ENCODE measurements around the gene GINS1.
"Not testable (repeated sequence)": the region's sequence is repeated elsewhere in the genome, so short reads cannot be mapped to it uniquely, and the experiment has no call there.

The GINS1 gene

GRCh38 chr20:25389401-25389857 is 18.0 kb upstream of the GINS1 start:
- no peak for DNase-seq
- intact Hi-C loops (cut with DNase I): no loop called here

- DNase-seq: peak in 8 of 10 donors; percentile 19 to 91 (median 36)
- intact Hi-C loops (cut with DNase I): loop anchor here (5.0 kb wide), 1 partner anchor 193 kb away; the partner anchor contains the start of gene ENTPD6
Observed at GRCh38 chr20:25389858-25390537, 17.5 kb upstream of the GINS1 start.

DNA sequence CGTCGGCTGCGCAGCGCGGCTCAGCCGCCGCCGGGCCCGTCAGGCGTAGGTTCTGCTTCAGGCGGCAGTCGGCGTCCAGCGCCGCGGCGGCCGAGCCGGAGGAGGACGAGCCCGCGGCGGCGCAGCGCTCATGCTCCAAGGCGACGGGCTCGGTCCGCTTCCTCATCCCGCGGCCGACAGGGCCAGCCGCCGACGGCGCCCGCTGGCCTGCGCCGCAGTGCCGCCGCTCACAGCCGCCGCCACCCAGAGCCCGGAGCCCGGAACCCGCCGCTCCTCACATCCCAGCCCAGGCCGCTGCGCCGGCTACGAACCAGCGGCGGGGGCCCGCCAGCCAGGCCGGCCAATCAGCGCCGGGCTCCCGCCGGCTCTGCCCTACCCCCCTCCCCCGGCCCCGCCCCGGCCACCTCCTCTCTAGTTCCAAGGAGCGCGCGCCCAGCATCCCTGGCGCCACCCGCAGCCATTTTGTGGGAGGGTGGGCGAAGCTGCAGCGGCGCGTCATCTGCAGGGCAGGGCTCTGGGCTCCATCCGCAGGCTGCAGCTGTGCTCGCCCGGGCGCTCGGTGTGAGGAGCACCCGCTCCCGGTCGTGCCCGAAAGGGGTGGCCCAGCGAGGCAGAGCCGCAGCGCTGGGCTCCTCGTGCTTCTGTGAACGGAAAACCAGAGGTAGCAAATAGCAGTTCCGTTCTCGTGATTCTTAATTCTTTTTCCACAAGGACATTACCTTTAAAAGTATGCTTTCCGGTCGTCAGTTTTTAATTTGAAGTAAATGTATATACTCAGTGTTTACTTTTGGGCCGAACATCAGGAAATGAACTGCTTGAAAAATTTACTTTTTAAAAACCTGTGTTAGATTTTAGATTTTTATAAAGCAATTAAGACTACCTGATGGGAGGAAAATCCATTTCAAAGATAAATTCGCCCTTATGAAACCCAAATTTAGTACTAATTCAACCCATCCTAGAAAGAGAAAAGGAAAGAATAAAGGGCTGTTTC is 16.6 kb upstream of the GINS1 start, which contains the start of gene ABHD12:
TSS of gene ABHD12 (minus strand) at position 298 of the 991 bp plus-strand sequence. CDS start at position 166, 132 bp downstream.
- DNase-seq: peak; percentile 92 to 99 (median 96)
- intact Hi-C loops (cut with DNase I): loop anchor here (5.0 kb wide), 1 partner anchor 194 kb away; the partner anchor contains the start of gene ENTPD6

DNA sequence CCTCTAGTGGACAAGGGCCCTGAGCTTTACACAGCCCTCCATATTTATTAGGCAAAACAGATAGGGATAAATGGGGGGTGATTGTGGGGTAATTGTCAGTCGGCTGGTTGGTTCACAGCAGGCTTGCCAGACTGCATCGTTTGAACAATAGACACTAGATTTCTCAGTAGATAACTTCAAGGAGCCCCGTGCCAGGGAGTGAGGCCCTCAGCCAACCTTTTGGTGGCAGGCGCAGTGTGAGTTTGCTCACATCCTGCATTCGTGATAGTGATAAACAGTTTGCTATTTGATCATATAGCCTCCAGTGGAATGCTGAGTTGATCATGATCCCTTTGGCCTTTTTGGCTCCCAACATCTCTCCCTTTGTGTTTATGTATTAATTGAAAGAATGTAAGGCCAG is 13.2 kb upstream of the GINS1 start:
- intact Hi-C loops (cut with DNase I): loop anchor here (5.0 kb wide), 1 partner anchor 197 kb away; the partner anchor contains the start of gene ENTPD6
- DNase-seq: peak in 2 of 10 donors; percentile 19 to 78

- intact Hi-C loops (cut with DNase I): loop anchor here (5.0 kb wide), 3 partner anchors 148 to 398 kb away; partner anchors contain the start of genes ENTPD6 and PYGB
- DNase-seq: peak in 1 of 10 donors; percentile 16
Observed at GRCh38 chr20:25394996-25395395, 12.5 kb upstream of the GINS1 start.

DNA sequence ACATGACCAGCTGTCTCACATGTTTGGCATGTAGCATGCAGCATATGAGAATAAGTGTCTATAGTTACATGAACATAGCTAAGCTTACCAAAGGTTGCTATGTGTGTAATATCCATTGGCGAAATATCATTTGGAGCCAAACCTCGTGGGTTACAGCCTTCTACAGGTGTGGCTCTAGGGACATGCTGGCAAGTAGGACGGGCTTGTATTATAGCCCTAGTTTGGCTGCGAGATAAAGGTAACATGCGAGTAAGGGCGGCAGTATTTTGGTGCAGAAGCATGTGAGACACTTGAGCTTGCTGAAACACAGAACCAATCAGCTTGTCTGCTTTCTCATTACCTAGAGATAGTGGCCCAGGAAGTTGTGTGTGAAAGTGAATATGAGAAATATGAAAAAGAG is 10.4 kb upstream of the GINS1 start:
- intact Hi-C loops (cut with DNase I): loop anchor here (5.0 kb wide), 2 partner anchors 150 to 400 kb away; partner anchors contain the start of gene PYGB
- DNase-seq: peak in 1 of 10 donors; percentile 40

GRCh38 chr20:25397821-25398220 is 9.7 kb upstream of the GINS1 start:
- DNase-seq: no peak
- intact Hi-C loops (cut with DNase I): loop anchor here (2.0 to 5.0 kb wide), 3 partner anchors 61 to 401 kb away; partner anchors contain the start of gene PYGB

DNA sequence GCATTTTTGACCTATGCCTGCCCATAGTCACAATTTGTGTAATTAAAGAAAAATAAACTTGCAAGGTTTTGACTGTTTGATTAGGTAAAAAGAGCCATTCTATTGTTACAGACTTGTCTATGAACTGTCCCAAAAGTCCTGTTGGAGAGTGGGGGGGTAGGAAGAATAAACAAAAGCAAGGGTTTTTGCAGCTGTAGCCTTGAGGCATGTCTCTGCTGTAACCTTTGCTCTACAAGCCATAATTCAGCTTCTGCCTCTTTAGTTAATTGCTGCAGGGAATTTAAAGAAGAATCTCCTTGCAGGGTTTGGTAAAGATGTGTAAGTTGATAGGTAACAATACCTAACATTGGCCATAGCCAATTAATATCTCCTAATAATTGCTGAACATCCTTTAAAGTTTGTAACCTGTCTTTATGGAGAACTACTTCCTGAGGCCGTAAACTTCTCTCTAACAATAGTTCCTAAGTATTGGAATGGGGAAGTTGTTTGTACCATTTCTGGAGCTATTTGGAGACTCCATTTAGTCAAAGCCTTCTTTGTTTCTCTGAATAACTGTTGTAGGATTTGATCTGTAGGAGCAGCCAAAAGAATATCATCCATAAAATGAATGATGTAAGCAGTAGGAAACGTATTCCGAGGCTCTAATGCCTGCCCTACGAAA is 9.0 kb upstream of the GINS1 start:
- intact Hi-C loops (cut with DNase I): loop anchor here (1.0 to 5.0 kb wide), 4 partner anchors 62 to 401 kb away; partner anchors contain the start of gene PYGB
- DNase-seq: no peak

GRCh38 chr20:25399037-25399430 is 8.4 kb upstream of the GINS1 start:
- peak in 4 of 10 donors; percentile 17 to 77 (median 33) for DNase-seq
- intact Hi-C loops (cut with DNase I): loop anchor here (1.0 to 5.0 kb wide), 4 partner anchors 62 to 402 kb away; partner anchors contain the start of gene PYGB

GRCh38 chr20:25400291-25400732 is 7.2 kb upstream of the GINS1 start:
- DNase-seq: not testable (repeated sequence)
- intact Hi-C loops (cut with DNase I): loop anchor here (10.0 kb wide), 1 partner anchor 224 kb away; the partner anchor contains the start of gene NANP

- no peak for DNase-seq
- intact Hi-C loops (cut with DNase I): loop anchor here (10.0 kb wide), 1 partner anchor 222 kb away; the partner anchor contains the start of gene NANP
Observed at GRCh38 chr20:25402583-25402982, 4.9 kb upstream of the GINS1 start.

DNA sequence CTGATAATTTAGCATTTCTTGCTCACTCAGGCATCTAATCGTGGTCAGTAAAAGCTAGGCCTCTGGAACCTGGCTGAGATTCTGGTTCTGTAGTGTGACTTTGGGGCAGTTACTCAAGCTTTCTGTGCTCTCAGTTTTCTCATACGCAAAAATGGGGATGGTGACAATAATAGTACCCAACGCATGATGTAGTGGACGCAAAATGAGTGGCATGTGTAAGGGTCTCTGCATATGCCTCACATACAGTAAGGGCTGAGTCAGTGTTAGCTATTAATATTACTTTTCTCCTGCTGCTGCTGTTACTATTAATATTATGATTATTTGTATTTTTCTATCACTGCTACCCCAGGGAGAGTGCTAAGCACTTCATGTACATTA is 686 bp downstream of the GINS1 start:
- intact Hi-C loops (cut with DNase I): loop anchor here (5.0 to 10.0 kb wide), 2 partner anchors 211 to 217 kb away; partner anchors contain the start of genes ENTPD6 and NANP
- DNase-seq: no peak

DNA sequence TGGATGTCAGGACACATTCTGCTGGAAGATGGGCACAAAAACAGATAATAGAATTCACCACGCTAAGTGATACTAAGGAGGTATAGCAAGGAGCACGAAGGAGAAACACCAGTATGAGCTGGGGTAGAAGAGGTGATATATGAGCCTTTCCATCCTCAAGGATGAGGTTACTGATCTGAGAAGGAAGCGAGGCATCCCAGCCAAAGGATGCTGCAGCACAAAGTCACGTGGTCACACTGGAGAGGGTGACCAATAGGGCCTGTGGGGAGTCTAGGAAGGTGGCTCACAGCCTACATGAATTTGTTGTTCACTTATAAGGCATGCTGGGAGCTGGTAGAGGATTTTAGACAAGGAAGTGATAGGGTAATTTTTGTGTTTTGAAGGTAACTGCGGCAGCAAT is 1.4 kb downstream of the GINS1 start:
- intact Hi-C loops (cut with DNase I): loop anchor here (5.0 to 10.0 kb wide), 2 partner anchors 212 to 216 kb away; partner anchors contain the start of genes ENTPD6 and NANP
- no peak for DNase-seq

- intact Hi-C loops (cut with DNase I): no loop called here
- no peak for DNase-seq
Observed at GRCh38 chr20:25418776-25419175, 11.3 kb downstream of the GINS1 start.

DNA sequence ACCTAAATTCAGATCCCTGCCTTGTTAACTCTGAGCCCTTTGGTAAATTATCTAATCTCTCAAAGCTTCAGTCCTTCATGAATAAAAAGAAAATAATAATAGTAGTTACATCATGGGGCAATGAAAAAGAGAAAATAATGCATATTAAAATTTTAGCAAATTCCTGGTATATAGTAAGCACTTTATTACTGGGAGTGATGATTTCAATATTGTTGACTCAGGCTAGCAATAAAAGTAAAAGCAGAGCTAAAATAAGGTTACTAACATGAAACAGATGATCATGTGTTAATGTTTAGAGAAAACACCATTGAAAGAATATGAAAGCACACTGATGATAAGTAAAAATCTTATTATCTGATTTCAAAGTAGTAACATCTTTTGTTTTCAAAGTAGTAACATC is 13.6 kb downstream of the GINS1 start:
- intact Hi-C loops (cut with DNase I): no loop called here
- no peak for DNase-seq

- DNase-seq: no peak
- intact Hi-C loops (cut with DNase I): no loop called here
Observed at GRCh38 chr20:25422032-25422431, 14.6 kb downstream of the GINS1 start.

DNA sequence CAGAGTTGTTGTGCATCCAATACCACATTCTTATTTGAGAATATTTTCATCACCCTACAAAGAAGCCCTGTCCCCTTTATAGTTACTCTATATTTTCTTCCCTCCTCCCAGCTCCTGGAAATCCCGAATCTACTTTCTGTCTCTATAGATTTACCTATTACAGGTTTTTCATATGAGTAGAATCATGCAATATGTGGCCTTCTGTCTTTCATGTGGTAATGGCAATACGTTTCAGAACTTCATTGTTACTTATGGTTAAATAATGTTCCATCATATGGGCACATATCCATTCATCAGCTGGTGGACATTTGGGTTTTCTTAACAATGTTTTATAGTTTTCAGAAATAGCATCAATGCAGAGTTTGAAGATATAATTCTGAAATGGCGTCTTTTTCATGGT is 17.1 kb downstream of the GINS1 start:
- no peak for DNase-seq
- intact Hi-C loops (cut with DNase I): no loop called here

- DNase-seq: no peak
- intact Hi-C loops (cut with DNase I): no loop called here
Observed at GRCh38 chr20:25437153-25437581, 29.7 kb downstream of the GINS1 start.

DNA sequence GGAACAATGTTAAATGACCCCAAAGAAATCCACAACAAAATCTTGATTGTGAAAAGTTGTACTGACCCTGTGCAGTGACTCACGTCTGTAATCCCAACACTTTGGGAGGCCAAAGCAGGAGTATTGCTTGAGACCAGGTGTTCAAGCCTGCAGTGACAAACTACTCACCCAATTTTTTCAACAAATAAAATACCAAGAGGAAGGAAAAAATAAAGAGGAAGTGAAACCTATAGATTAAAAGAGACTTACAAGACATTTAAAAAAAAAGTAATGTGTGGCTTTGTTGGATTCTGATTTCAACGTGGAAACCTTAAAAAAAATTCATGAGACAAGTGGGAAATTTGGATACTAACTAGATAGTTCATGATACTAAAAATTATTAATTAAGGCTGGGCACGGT is 31.9 kb downstream of the GINS1 start:
- intact Hi-C loops (cut with DNase I): no loop called here
- no peak for DNase-seq

Data from posterior cingulate gyrus (tissue), 11 donors.